HepG2 (cell line): ENCODE measurements around the gene DCTN3. TPM values are rescaled to one million over a fixed set of nuclear protein-coding genes. Genes with fewer than 3 reads are reported as not detected.

Experiments used
- CEBPZ ChIP-seq: IDR thresholded peaks from 2 replicates; pipeline ENCODE4 v1.6.1; 2012; ENCODE audit warnings: low read length, improper control_type of control experiment
- CREM ChIP-seq, 2 experiments: sonication (generic) in 1 of 2; formaldehyde crosslinking in 1 of 2; IDR thresholded peaks; 2 replicates each; pipeline versions ENCODE4 v1.4.0 to v1.6.1; 2016 to 2020; ENCODE audit warnings: antibody characterized with exemption in 1 of 2, mild to moderate bottlenecking in 1 of 2, missing genetic modification reagents in 1 of 2
- ETS1 ChIP-seq: sonication (generic); formaldehyde crosslinking; IDR thresholded peaks from 2 replicates; pipeline ENCODE4 v1.4.0; 2020; ENCODE audit warnings: missing genetic modification reagents
- GATAD1 ChIP-seq: IDR thresholded peaks from 2 replicates; pipeline ENCODE4 v1.6.1; 2016; ENCODE audit warnings: missing genetic modification reagents, missing compliant biosample characterization
- GTF2F1 ChIP-seq: fragments of 150-350 bp; IDR thresholded peaks from 2 replicates; pipeline ENCODE4 v1.6.1; 2014; ENCODE audit warnings: low read length
- HNF1B ChIP-seq: sonication (generic); formaldehyde crosslinking; IDR thresholded peaks from 2 replicates; pipeline ENCODE4 v1.5.1; 2020; ENCODE audit warnings: mild to moderate bottlenecking, moderate library complexity, missing genetic modification reagents
- JUND ChIP-seq: sonication (generic); formaldehyde crosslinking; IDR thresholded peaks from 2 replicates; pipeline ENCODE4 v1.8.0; 2022; ENCODE audit warnings: mild to moderate bottlenecking, missing genetic modification reagents
- LRRFIP1 ChIP-seq: sonication (generic); formaldehyde crosslinking; conservative IDR thresholded peaks from 2 replicates; pipeline ENCODE4 v1.4.0; 2020; ENCODE audit warnings: missing genetic modification reagents
- POLR2AphosphoS5 ChIP-seq: IDR thresholded peaks from 2 replicates; pipeline ENCODE4 v1.6.1; 2012; ENCODE audit warnings: low read depth, low read length
- SCMH1 ChIP-seq: sonication (generic); formaldehyde crosslinking; IDR thresholded peaks from 2 replicates; pipeline ENCODE4 v1.9.0; 2021; ENCODE audit warnings: missing genetic modification reagents, mild to moderate bottlenecking, borderline replicate concordance
- YY1 ChIP-seq: IDR thresholded peaks from 2 replicates; pipeline ENCODE4 v1.6.1; 2011; ENCODE audit warnings: low read length, low read depth, moderate library complexity, mild to moderate bottlenecking; ENCODE audit not compliant: insufficient read depth, insufficient replicate concordance
- ZBTB38 ChIP-seq: sonication (generic); formaldehyde crosslinking; IDR thresholded peaks from 2 replicates; pipeline ENCODE4 v1.5.1; 2020; ENCODE audit warnings: mild to moderate bottlenecking, missing genetic modification reagents
- ZBTB42 ChIP-seq: sonication (generic); formaldehyde crosslinking; IDR thresholded peaks from 2 replicates; pipeline ENCODE4 v1.5.0; 2020; ENCODE audit warnings: mild to moderate bottlenecking, missing genetic modification reagents
- ZNF180 ChIP-seq: sonication (generic); formaldehyde crosslinking; IDR thresholded peaks from 2 replicates; pipeline ENCODE4 v1.4.0; 2020; ENCODE audit warnings: low read depth, missing genetic modification reagents, borderline replicate concordance
- ZNF563 ChIP-seq: sonication (generic); formaldehyde crosslinking; IDR thresholded peaks from 2 replicates; pipeline ENCODE4 v1.8.0; 2022; ENCODE audit warnings: mild to moderate bottlenecking, moderate library complexity, missing genetic modification reagents
- ZNF607 ChIP-seq: sonication (generic); formaldehyde crosslinking; IDR thresholded peaks from 2 replicates; pipeline ENCODE4 v1.5.1; 2020; ENCODE audit warnings: missing genetic modification reagents, mild to moderate bottlenecking, borderline replicate concordance
- ZNF704 ChIP-seq: sonication (generic); formaldehyde crosslinking; IDR thresholded peaks from 2 replicates; pipeline ENCODE4 v1.8.1; 2023; ENCODE audit warnings: mild to moderate bottlenecking, inconsistent platforms, moderate library complexity, missing genetic modification reagents, borderline replicate concordance
- polyA plus RNA-seq, 8 experiments: library from polyadenylated mRNA; depleted of rRNA in 3 of 8; stranded (reverse) in 7 of 8; unstranded in 1 of 8; fragments of >200 nt; fragmentation: Illumina TruSeq in 4 of 8; extraction: Trizol in 4 of 8; gene quantifications; 2 replicates each; pipeline versions ENCODE4 v1.2.1 to v1.2.3, GENCODE V29; 2011 to 2016; ENCODE audit warnings: low read depth in 4 of 8, missing spikeins in 1 of 8, mixed read lengths in 1 of 8; ENCODE audit not compliant: insufficient read depth in 1 of 8
- total RNA-seq, 5 experiments: library from RNA; depleted of rRNA; stranded (reverse); fragments of >200 nt; fragmentation: Illumina TruSeq; extraction: Trizol; gene quantifications; 2 replicates each; pipeline ENCODE4 v1.2.3, GENCODE V29; 2016; ENCODE audit warnings: low read depth in 1 of 5

The DCTN3 gene
- total and polyA plus RNA-seq, 2 of the 13 experiments (the other 11 are each of a cell fraction or from before 2014, with no cell fraction given), result 27.4 to 34.5 TPM

- TF ChIP-seq ETS1 (CRISPR knock-in tag) (no peak), LRRFIP1 (CRISPR knock-in tag) (no peak), JUND (CRISPR knock-in tag) (no peak), ZNF704 (CRISPR knock-in tag) (no peak), ZNF563 (CRISPR knock-in tag) (no peak), GTF2F1 (no peak), CREM (IDR thresholded peaks at IDR 0.05) (peak; percentile 94), CREM (CRISPR knock-in tag; IDR thresholded peaks at IDR 0.05) (no peak), YY1 (peak; percentile 81), POLR2AphosphoS5 (peak; percentile 50; the same call in 1 of the 2 replicates), ZBTB38 (CRISPR knock-in tag) (peak; percentile 26; the same call in 1 of the 2 replicates), SCMH1 (no peak), HNF1B (CRISPR knock-in tag) (0 out of 2 replicates have a peak, but pooled peaks have one; percentile 54), ZNF180 (CRISPR knock-in tag) (0 out of 2 replicates have a peak, but pooled peaks have one; percentile 13), ZNF607 (CRISPR knock-in tag) (peak; percentile 57; the same call in 1 of the 2 replicates), ZBTB42 (CRISPR knock-in tag) (no peak), GATAD1 (CRISPR knock-in tag) (peak; percentile 86), CEBPZ (no peak)
These were observed at the start of gene DCTN3 (continued) for GRCh38 chr9:34620061-34620994.
